AG10803 (cell line): Measurements from ENCODE around the gene RAB23.

Source experiments
- DNase-seq: peaks from one replicate; pipeline ENCODE4 v3.0.0; 2010; ENCODE audit warnings: low read depth
- H3K4me3 ChIP-seq: 2 replicates; pipeline ENCODE4 v1.5.1; 2011; ENCODE audit warnings: mild to moderate bottlenecking, low read length, control low read depth
- TF ChIP-seq, protein P1 (sequence below): conservative IDR thresholded peaks from 2 replicates; pipeline ENCODE4 v1.5.1; 2011; ENCODE audit warnings: mild to moderate bottlenecking, low read length, control low read depth, inconsistent platforms

The RAB23 gene

DNA sequence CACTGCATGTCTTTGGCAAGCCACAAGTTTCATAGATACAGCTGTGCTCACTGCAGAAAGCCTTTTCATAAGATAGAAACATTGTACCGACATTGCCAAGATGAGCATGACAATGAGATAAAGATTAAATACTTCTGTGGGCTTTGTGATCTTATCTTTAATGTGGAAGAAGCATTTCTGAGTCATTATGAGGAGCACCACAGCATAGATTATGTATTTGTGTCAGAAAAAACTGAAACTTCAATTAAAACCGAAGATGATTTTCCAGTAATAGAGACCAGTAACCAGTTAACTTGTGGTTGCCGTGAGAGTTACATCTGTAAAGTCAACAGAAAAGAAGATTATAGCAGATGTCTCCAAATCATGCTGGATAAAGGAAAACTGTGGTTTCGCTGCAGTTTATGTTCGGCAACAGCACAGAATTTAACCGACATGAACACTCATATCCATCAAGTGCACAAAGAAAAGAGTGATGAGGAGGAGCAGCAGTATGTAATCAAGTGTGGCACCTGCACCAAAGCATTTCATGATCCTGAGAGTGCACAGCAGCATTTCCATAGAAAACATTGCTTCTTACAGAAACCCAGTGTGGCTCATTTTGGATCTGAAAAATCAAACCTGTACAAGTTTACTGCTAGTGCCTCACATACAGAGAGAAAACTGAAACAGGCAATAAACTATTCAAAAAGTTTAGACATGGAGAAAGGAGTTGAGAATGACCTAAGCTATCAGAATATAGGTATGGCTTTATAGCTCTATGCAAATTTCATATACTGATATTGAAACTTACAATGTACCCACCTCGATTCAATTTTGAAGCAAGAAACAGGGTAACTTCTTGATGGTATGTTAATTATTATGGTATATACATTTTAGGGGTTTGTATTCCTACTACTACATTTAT, 73.9 kb downstream of the RAB23 start:
- no peak overlapping the region for H3K4me3 ChIP-seq
- DNase-seq, result no peak
- TF ChIP-seq, protein P1, sequence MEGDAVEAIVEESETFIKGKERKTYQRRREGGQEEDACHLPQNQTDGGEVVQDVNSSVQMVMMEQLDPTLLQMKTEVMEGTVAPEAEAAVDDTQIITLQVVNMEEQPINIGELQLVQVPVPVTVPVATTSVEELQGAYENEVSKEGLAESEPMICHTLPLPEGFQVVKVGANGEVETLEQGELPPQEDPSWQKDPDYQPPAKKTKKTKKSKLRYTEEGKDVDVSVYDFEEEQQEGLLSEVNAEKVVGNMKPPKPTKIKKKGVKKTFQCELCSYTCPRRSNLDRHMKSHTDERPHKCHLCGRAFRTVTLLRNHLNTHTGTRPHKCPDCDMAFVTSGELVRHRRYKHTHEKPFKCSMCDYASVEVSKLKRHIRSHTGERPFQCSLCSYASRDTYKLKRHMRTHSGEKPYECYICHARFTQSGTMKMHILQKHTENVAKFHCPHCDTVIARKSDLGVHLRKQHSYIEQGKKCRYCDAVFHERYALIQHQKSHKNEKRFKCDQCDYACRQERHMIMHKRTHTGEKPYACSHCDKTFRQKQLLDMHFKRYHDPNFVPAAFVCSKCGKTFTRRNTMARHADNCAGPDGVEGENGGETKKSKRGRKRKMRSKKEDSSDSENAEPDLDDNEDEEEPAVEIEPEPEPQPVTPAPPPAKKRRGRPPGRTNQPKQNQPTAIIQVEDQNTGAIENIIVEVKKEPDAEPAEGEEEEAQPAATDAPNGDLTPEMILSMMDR, result no peak

DNA sequence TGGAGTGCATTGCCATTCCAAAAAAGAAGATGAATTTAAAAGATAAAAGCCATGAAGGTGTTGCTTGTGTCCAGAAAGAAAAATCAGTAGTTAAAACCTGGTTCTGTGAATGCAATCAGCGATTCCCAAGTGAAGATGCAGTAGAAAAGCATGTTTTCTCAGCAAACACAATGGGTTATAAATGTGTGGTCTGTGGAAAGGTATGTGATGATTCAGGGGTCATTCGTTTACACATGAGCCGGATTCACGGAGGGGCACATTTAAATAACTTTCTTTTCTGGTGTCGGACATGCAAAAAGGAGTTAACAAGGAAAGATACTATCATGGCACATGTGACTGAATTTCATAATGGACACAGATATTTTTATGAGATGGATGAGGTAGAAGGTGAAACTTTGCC, 74.7 kb downstream of the RAB23 start:
- no peak overlapping the region for H3K4me3 ChIP-seq
- DNase-seq, result no peak
- TF ChIP-seq, protein P1, result no peak

DNA sequence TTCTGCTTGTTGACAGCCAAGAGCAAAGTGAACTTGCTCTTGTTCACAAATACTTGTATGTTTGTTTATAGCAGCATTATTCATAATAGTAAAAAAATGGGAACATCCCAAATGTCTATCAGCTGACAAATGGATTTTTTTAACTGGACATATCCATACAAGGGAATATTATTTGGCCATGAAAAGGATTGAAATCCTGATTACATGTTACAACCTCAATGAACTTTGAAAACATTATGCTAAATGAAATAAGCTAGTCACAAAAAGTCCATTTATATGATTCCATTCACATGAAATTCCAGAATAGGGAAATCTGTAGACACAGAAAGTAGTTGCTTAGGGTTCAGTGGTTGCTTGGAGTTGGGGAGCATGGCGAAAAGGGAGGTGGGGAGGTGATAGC, 78.4 kb downstream of the RAB23 start:
- no peak overlapping the region for H3K4me3 ChIP-seq
- DNase-seq, result no peak
- TF ChIP-seq, protein P1, result no peak

DNA sequence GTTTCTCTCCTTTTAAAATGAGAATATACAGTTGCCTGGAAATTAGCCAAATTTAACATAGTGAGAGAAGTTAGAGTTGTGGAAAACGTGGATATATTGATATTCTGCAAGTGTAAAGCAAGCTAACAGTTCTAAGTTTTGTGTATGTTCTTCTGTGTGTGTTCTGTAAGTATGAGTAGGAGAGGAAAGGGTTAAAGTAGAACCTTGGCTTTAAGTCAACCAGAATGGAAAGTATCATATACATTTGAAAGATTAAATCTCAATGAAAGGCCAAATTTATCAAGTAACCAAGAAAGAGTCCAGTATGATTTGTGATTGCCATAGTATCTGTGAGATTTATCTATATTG, 80.0 kb downstream of the RAB23 start:
- TF ChIP-seq, protein P1, result no peak
- no peak overlapping the region for H3K4me3 ChIP-seq
- DNase-seq, result no peak

DNA sequence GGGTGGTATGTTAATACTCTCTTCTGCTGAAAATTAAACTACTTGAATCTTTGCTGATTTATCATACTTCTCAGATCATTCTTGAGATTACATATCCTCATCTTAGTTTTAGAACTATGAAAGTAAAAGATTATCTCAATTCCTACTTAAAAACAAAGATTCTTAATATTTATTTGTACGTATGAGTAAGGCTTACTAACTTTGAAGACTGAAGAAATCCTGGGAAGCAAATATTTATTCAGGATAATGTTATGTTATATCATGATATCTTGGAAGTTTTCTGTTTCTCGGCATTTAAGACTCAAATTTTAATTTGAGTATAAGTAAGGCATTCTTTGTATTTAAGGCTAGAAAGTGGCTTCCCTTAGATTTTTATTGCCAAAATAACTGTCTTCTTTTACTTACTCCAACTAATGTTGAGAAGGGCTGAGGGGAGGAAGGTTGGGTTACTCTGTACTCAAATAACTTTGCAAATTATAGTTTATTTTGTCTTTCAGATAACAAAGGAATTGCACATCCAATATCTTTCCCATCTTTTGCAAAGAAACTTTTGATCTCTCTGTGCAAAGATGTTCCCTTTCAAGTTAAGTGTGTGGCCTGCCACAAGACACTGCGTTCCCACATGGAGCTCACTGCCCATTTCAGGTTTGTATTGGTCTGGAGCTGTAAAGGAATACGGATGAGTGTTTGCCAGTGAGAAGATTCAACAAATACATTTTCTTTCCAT, 80.5 kb downstream of the RAB23 start:
- TF ChIP-seq, protein P1, result no peak
- no peak for DNase-seq
- no peak overlapping the region for H3K4me3 ChIP-seq

DNA sequence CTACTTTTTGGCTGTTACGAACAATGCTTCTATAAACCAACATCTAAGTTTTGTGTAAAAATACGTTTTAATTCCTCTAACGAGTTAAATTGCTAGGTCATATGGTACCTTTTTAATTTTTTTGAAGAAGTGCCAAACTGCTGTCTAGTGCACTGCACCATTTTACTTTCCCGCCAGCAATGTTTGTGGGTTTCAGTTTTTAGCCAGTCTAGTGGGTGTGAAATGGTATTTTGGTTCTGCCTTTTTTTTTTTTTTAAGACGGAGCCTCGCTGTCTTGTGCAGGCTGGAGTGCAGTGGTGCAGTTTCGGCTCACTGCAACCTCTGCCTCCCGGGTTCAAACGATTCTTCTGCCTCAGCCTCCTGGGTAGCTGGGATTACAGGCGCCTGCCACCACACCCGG, 84.1 kb downstream of the RAB23 start:
- DNase-seq, result no peak
- H3K4me3 ChIP-seq, result no peak overlapping the region
- TF ChIP-seq, protein P1, result no peak

DNA sequence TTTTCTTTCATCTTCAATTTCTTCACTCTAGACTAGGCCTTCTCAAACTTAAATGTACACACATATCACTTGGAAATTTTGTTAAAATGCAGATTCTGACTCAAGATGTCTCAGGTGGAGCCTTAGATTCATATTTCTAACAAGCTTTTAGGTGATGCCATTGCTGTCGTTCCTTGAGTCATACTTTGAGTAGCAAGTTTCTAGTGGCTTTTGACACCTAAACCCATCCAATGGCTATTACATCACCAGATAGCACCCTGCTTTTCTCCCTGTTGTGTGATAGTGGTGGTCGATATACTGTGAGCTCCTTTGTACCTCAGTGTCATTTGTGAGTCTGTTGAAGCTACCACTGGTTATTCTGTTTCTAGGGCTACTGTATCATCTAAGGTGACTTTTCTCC, 84.8 kb downstream of the RAB23 start:
- TF ChIP-seq, protein P1, result no peak

More for the DNA sequence above, 84.8 kb downstream of the RAB23 start:
- no peak for DNase-seq
- H3K4me3 ChIP-seq, result no peak overlapping the region
